GM12878 (cell line): ENCODE results near the gene AXIN1. TPM values are rescaled to one million over a fixed set of nuclear protein-coding genes. Genes with fewer than 3 reads are reported as not detected.

Experiments
- ATAC-seq: fragments of 200-7000 bp; cut with Tn5 transposase; 3 replicates; pipeline ENCODE4 v1.9.1; 2020; ENCODE audit warnings: mild to moderate bottlenecking, moderate library complexity
- BruUV-seq: library from RNA; stranded (reverse); fragments of 400-500 nt; replicated peaks from 2 replicates; lab custom pipeline; 2021; lab: Mats Ljungman, UMichigan
- CTCF ChIA-PET: fragments of 300-600 bp; sonication (Branson Sonifier 250); formaldehyde crosslinking; extraction: SDS; loops from one replicate; lab custom pipeline; 2021; ENCODE audit warnings: inconsistent platforms; lab: Yijun Ruan, JAX
- POLR2A ChIA-PET: fragments of 350-600 bp; formaldehyde crosslinking; extraction: SDS; loops from one replicate; lab custom pipeline; 2021; ENCODE audit warnings: inconsistent platforms; lab: Charles Lee
- RAD21 ChIA-PET: fragments of 300-600 bp; sonication (Branson Sonifier 250); formaldehyde crosslinking; loops from one replicate; lab custom pipeline; 2023; ENCODE audit warnings: antibody characterized with exemption; ENCODE audit not compliant: unreplicated experiment; lab: Charles Lee
- SMC1A ChIA-PET: fragments of 300-600 bp; sonication (Branson Sonifier 250); formaldehyde crosslinking; loops from one replicate; lab custom pipeline; 2023; ENCODE audit not compliant: unreplicated experiment, uncharacterized antibody; lab: Charles Lee
- DNase-seq: peaks from one replicate; pipeline ENCODE4 v3.0.0-alpha.2; 2011; ENCODE audit warnings: low read depth, low spot score
- FAIRE-seq: peaks from 3 replicates; lab custom pipeline; 2011; peaks lifted over from hg19 to GRCh38; lab: Jason Lieb, UNC
- H2AFZ ChIP-seq: 2 replicates; pipeline ENCODE4 v1.6.0; 2011; ENCODE audit warnings: low read depth, low read length, control low read depth; ENCODE audit not compliant: control insufficient read depth
- H3K27ac ChIP-seq: 2 replicates; pipeline ENCODE4 v1.5.1; 2011; ENCODE audit warnings: control low read depth; ENCODE audit not compliant: control insufficient read depth, insufficient read depth
- H3K27me3 ChIP-seq, 2 experiments: replicated peaks in 1 of 2; 2 replicates each; pipeline versions ENCODE4 v1.6.0 to v1.6.1; 2011; ENCODE audit warnings: low read length in 1 of 2; ENCODE audit not compliant: control insufficient read depth in 2 of 2, insufficient read depth in 2 of 2
- H3K36me3 ChIP-seq, 2 experiments: 2 replicates each; pipeline ENCODE4 v1.5.1; 2011; ENCODE audit warnings: low read length in 1 of 2; ENCODE audit not compliant: control insufficient read depth in 2 of 2, insufficient read depth in 2 of 2
- H3K4me1 ChIP-seq: 2 replicates; pipeline ENCODE4 v1.6.1; 2011; ENCODE audit warnings: mild to moderate bottlenecking, low read length, moderate library complexity, mixed read lengths; ENCODE audit not compliant: control insufficient read depth, insufficient read depth
- H3K4me2 ChIP-seq: 2 replicates; pipeline ENCODE4 v1.6.0; 2011; ENCODE audit warnings: control low read depth; ENCODE audit not compliant: control insufficient read depth, insufficient read depth
- H3K4me3 ChIP-seq: fragments of 200-600 bp; sonication (generic); 2 replicates; pipeline ENCODE4 v1.5.1; 2016
- H3K79me2 ChIP-seq: 2 replicates; pipeline ENCODE4 v1.6.0; 2011; ENCODE audit warnings: low read length; ENCODE audit not compliant: control insufficient read depth, insufficient read depth
- H3K9ac ChIP-seq: 2 replicates; pipeline ENCODE4 v1.8.0; 2011; ENCODE audit warnings: low read length, control low read depth, mixed read lengths; ENCODE audit not compliant: control insufficient read depth, insufficient read depth
- H3K9me3 ChIP-seq: replicated peaks from 3 replicates; pipeline ENCODE4 v1.5.1; 2011; ENCODE audit warnings: mild to moderate bottlenecking, low read length; ENCODE audit not compliant: control insufficient read depth, insufficient read depth
- H4K20me1 ChIP-seq: 2 replicates; pipeline ENCODE4 v1.6.0; 2011; ENCODE audit not compliant: control insufficient read depth, insufficient read depth
- CBX5 ChIP-seq: sonication (generic); IDR thresholded peaks from 2 replicates; pipeline ENCODE4 v1.6.1; 2016; ENCODE audit warnings: low read depth, moderate library complexity, mild to moderate bottlenecking, inconsistent platforms
- DPF2 ChIP-seq: fragments of 450-650 bp; IDR thresholded peaks from 2 replicates; pipeline ENCODE4 v1.6.1; 2017; ENCODE audit warnings: mild to moderate bottlenecking
- HDGF ChIP-seq: fragments of 450-650 bp; IDR thresholded peaks from 2 replicates; pipeline ENCODE4 v1.6.1; 2016; ENCODE audit warnings: antibody characterized with exemption
- IRF4 ChIP-seq: IDR thresholded peaks from 2 replicates; pipeline ENCODE4 v1.6.1; 2011; ENCODE audit warnings: low read depth, low read length
- MAX ChIP-seq: IDR thresholded peaks from 2 replicates; pipeline ENCODE4 v1.6.1; 2012; ENCODE audit warnings: low read depth, low read length, improper control_type of control experiment
- NR2F1 ChIP-seq: fragments of 450-650 bp; conservative IDR thresholded peaks from 2 replicates; pipeline ENCODE4 v1.6.1; 2017; ENCODE audit warnings: mild to moderate bottlenecking
- REST ChIP-seq: IDR thresholded peaks from 2 replicates; pipeline ENCODE4 v1.6.1; 2012; ENCODE audit warnings: mild to moderate bottlenecking, low read depth, low read length
- TCF7 ChIP-seq: IDR thresholded peaks from 2 replicates; pipeline ENCODE4 v1.6.1; 2014; ENCODE audit warnings: antibody characterized with exemption, borderline replicate concordance
- WRNIP1 ChIP-seq: IDR thresholded peaks from 2 replicates; pipeline ENCODE4 v1.6.1; 2011; ENCODE audit warnings: low read depth, low read length, improper control_type of control experiment, borderline replicate concordance
- WGBS: methylation state at CpG from one replicate; pipeline ENCODE4 v1.1.6; 2016; ENCODE audit warnings: low lambda C conversion rate; ENCODE audit not compliant: insufficient replicate concordance, insufficient coverage; ENCODE audit errors: missing lambda C conversion rate; 5-methylcytosine and 5-hydroxymethylcytosine counted together
- in situ Hi-C: fragments of 300-500 bp; cut with MboI; formaldehyde crosslinking; loops from 9 replicates; pipeline ENCODE4 v1.14.3; 2018; ENCODE audit warnings: mixed read lengths
- intact Hi-C: fragments of 100-400 bp; cut with micrococcal nuclease; formaldehyde crosslinking; loops from one replicate; pipeline ENCODE4 v1.14.2; 2022; ENCODE audit not compliant: unreplicated experiment
- polyA plus RNA-seq, 11 experiments: library from polyadenylated mRNA; depleted of rRNA in 4 of 11; unstranded in 6 of 11; stranded (reverse) in 5 of 11; fragments of >200 nt; fragmentation: Nextera tagmentation in 4 of 11; fragmentation: Illumina TruSeq in 1 of 11; extraction: Ambion mirVana in 4 of 11; extraction: Trizol in 1 of 11; gene quantifications; 1 replicate in 1 of 11; 2 replicates in 10 of 11; pipeline versions ENCODE4 v1.2.1 to v1.2.3, GENCODE V29; 2011 to 2016; ENCODE audit warnings: inconsistent platforms in 2 of 11, missing spikeins in 2 of 11, low read depth in 1 of 11
- total RNA-seq, 4 experiments: library from RNA; depleted of rRNA in 3 of 4; stranded (reverse); fragments of >200 nt in 3 of 4; fragmentation: Illumina TruSeq in 1 of 4; extraction: Trizol in 1 of 4; gene quantifications; 2 replicates each; pipeline versions ENCODE4 v1.2.1 to v1.2.3, GENCODE V29; 2013 to 2021

Gene AXIN1
- total and polyA plus RNA-seq, 10 of the 15 experiments (the other 5 are each of a cell fraction or from before 2014, with no cell fraction given) = 0.26 to 27.1 (median 7.7) TPM

GRCh38 chr16:359871-360697, 7.6 kb upstream of the AXIN1 start:
- H3K9ac ChIP-seq = no peak overlapping the region
- no peaks in the 10 kb centered on the region for H3K36me3 ChIP-seq
- no peaks in the 10 kb centered on the region for H3K27me3 ChIP-seq
- DNase-seq = no peak
- no peak for TF ChIP-seq TCF7
- no peak for TF ChIP-seq CBX5
- TF ChIP-seq WRNIP1 = no peak
- TF ChIP-seq, all 136 proteins: peak for 0
- no peaks in the 10 kb centered on the region for H3K79me2 ChIP-seq
- 70% methylated on average over 38 of the region's 47 CpGs for WGBS
- H3K4me1 ChIP-seq = no peaks in the 10 kb centered on the region
- H3K4me2 ChIP-seq = no peak overlapping the region
- in situ Hi-C loops = no loop called here
- H3K4me3 ChIP-seq = no peak overlapping the region
- CTCF ChIA-PET = interaction anchor here (0.6 to 1.3 kb wide), 4 partner anchors 171 to 1007 kb away, joined by 3 to 7 read pairs (median 3); no protein-coding TSS in a partner anchor
- no peak for ATAC-seq
- FAIRE-seq = no peak
- H4K20me1 ChIP-seq = no peaks in the 10 kb centered on the region
- POLR2A ChIA-PET = no interaction called here
- intact Hi-C loops = no loop called here
- H3K9me3 ChIP-seq = no peaks in the 10 kb centered on the region
- no TSS peak for BruUV-seq
- H2AFZ ChIP-seq = no peak overlapping the region
- SMC1A ChIA-PET = no interaction called here
- RAD21 ChIA-PET = no interaction called here
- no peak overlapping the region for H3K27ac ChIP-seq

- FAIRE-seq = no peak
- H2AFZ ChIP-seq = no peak overlapping the region
- TF ChIP-seq MAX = no peak
- TF ChIP-seq IRF4 = no peak
- TF ChIP-seq DPF2 = no peak
- TF ChIP-seq HDGF = no peak
- peak; percentile 62 for TF ChIP-seq NR2F1
- no peak for TF ChIP-seq REST
- TF ChIP-seq, all 136 proteins: peak for 1
- no peak overlapping the region for H3K4me2 ChIP-seq
- in situ Hi-C loops (no loop called here), intact Hi-C loops (no loop called here)
- H4K20me1 ChIP-seq = no peaks in the 10 kb centered on the region
- H3K4me1 ChIP-seq = no peaks in the 10 kb centered on the region
- no peak overlapping the region for H3K9ac ChIP-seq
- H3K27me3 ChIP-seq = no peaks in the 10 kb centered on the region
- no TSS peak for BruUV-seq
- CTCF ChIA-PET = no interaction called here
- no peak overlapping the region for H3K27ac ChIP-seq
- no peaks in the 10 kb centered on the region for H3K9me3 ChIP-seq
- H3K79me2 ChIP-seq = no peaks in the 10 kb centered on the region
- SMC1A ChIA-PET = no interaction called here
- no peak overlapping the region for H3K4me3 ChIP-seq
- ATAC-seq (no peak), DNase-seq (no peak)
- WGBS = 42% methylated on average over 19 of the region's 19 CpGs
- H3K36me3 ChIP-seq = no peaks in the 10 kb centered on the region
- RAD21 ChIA-PET = no interaction called here
- POLR2A ChIA-PET = no interaction called here
These were observed 6.7 kb upstream of the AXIN1 start for GRCh38 chr16:359067-359763.
